Erythroblast (primary cell): Measurements from ENCODE around the gene ARL16.

ENCODE experiments used
- DNase-seq, 2 experiments: peaks; one replicate each; lab custom pipeline; 2025; lab: John Stamatoyannopoulos, UW
- GATA1 ChIP-seq: IDR thresholded peaks from 2 replicates; pipeline ENCODE4 v1.6.1; 2011; ENCODE audit warnings: low read depth, mild to moderate bottlenecking, control low read depth, low read length, moderate library complexity
- POLR2A ChIP-seq: IDR thresholded peaks from 2 replicates; pipeline ENCODE4 v1.6.1; 2011; ENCODE audit warnings: mild to moderate bottlenecking, low read length

ARL16 gene

GRCh38 chr17:81695211-81695610 lies 11.6 kb upstream of the ARL16 start:
- no peak for DNase-seq
- TF ChIP-seq POLR2A (no peak), GATA1 (no peak)

GRCh38 chr17:81694810-81695209 lies 11.2 kb upstream of the ARL16 start:
- TF ChIP-seq POLR2A: no peak
- TF ChIP-seq GATA1: no peak
- DNase-seq: no peak

GRCh38 chr17:81693509-81694210 lies 10.1 kb upstream of the ARL16 start:
- DNase-seq: no peak
- TF ChIP-seq GATA1 (no peak), POLR2A (no peak)

- no peak for TF ChIP-seq GATA1
- DNase-seq: no peak
Measured at GRCh38 chr17:81691608-81692007, 8.0 kb upstream of the ARL16 start.

GRCh38 chr17:81691196-81691595 lies 7.6 kb upstream of the ARL16 start:
- no peak for DNase-seq
- TF ChIP-seq POLR2A: no peak
- TF ChIP-seq GATA1: no peak

- no peak for DNase-seq
- no peak for TF ChIP-seq GATA1
- no peak for TF ChIP-seq POLR2A
Measured at GRCh38 chr17:81690549-81690948, 7.0 kb upstream of the ARL16 start.

GRCh38 chr17:81690066-81690465 lies 6.5 kb upstream of the ARL16 start:
- no peak for TF ChIP-seq POLR2A
- no peak for TF ChIP-seq GATA1
- DNase-seq: no peak

GRCh38 chr17:81688616-81689015 lies 5.0 kb upstream of the ARL16 start:
- DNase-seq: no peak
- no peak for TF ChIP-seq POLR2A
- TF ChIP-seq GATA1: no peak

- no peak for DNase-seq
- TF ChIP-seq POLR2A (no peak), GATA1 (no peak)
Measured at GRCh38 chr17:81687770-81688541, 4.4 kb upstream of the ARL16 start.

- TF ChIP-seq POLR2A (no peak), GATA1 (no peak)
- no peak for DNase-seq
Measured at GRCh38 chr17:81686614-81687013, 3.0 kb upstream of the ARL16 start.

- TF ChIP-seq POLR2A (no peak), GATA1 (no peak)
- peak; percentile 21 to 43 for DNase-seq
Measured at GRCh38 chr17:81685108-81685507, 1.5 kb upstream of the ARL16 start.

- TF ChIP-seq POLR2A (no peak), GATA1 (no peak)
- DNase-seq: peak in 1 of 2 experiments; percentile 64
Measured at GRCh38 chr17:81684442-81684911, 880 bp upstream of the ARL16 start.

GRCh38 chr17:81683208-81683583 lies 401 bp downstream of the ARL16 start:
- no peak for DNase-seq
- no peak for TF ChIP-seq GATA1
- no peak for TF ChIP-seq POLR2A

- TF ChIP-seq POLR2A: no peak
- no peak for TF ChIP-seq GATA1
- peak; percentile 33 to 44 for DNase-seq
Measured at GRCh38 chr17:81682565-81683207, 911 bp downstream of the ARL16 start.
